Measurements from ENCODE around the gene CAPN15.
"Not testable (repeated sequence)": the region's sequence is repeated elsewhere in the genome, so short reads cannot be mapped to it uniquely, and the experiment has no call there.

The CAPN15 gene

GRCh38 chr16:507527-507926 lies 20.0 kb upstream of the CAPN15 start:
- DNase-seq (ENCODE audit: low spot score): not testable (repeated sequence)

GRCh38 chr16:507996-508395 lies 19.5 kb upstream of the CAPN15 start:
- DNase-seq (ENCODE audit: low spot score): no peak

GRCh38 chr16:508884-509736 lies 18.4 kb upstream of the CAPN15 start:
- DNase-seq (ENCODE audit: low spot score): no peak

- no peak for DNase-seq (ENCODE audit: low spot score)
Measured at GRCh38 chr16:510066-510825, 17.3 kb upstream of the CAPN15 start.

DNA sequence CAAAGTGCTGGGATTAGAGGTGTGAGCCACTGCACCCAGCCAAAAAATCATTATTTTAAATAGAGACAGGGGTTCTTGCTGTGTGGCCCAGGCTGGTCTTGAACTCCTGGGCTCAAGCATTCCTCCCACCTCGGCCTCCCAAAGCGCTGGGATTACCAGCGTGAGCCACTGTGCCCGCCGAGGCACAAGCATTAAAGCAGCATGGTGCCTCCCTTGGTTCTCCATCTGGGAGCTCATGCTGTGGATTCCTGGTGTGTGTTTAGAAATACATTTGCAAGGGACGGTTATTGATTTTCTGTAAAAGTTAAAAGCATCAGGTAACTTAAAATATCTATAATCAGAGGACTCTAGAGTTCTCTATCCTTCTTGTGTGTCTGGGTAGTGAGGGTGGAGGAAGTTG lies 14.7 kb upstream of the CAPN15 start:
- no peak for DNase-seq (ENCODE audit: low spot score)

DNA sequence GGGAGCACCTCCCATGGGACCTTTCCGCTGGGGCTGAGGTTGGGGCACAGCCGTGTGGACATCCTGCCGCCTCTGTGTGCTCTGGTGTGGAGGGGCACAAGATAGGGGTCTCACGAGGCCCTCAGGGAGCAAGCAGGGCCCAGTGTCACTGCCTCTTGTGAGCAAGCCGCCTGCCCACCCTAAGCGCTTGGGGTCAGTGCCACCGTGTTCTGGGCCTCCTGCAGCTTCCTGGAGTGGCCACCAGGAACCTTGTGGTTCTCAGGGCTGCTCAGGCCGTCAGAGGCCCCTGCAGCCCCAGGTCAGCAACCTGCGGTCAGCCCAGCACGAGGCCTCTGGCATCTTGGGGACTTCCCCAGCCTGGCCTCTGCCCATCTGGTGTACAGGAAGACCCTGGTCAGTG lies 13.6 kb upstream of the CAPN15 start:
- DNase-seq (ENCODE audit: low spot score): no peak

DNA sequence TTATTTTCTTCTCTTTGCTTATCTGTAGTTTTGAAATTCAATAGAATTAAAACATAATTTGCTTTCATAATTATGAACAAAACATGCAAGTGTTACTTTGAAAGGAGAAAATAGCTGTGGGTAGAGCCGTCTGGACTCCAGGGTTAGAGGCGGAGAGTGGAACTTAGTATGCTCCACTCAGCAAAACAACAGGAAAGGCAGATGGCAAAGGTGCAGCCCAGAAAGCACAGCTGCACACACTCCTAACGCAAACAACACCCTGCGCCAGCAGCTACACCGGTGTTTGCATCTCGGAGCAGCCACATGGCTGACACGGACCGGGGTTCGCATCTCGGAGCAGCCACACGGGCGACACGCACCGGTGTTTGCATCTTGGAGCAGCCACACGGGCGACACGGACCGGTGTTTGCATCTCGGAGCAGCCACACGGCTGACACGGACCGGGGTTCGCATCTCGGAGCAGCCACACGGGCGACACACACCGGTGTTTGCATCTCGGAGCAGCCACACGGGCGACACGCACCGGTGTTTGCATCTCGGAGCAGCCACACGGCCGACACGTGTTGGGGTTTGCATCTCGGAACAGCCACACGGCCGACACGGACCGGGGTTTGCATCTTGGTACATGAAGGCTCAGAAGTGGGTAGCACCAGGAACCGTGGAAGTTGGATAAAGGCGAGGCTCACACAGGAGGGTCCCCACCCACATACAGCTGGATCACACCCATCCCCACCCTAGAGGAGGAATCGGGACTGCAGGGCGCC lies 12.2 kb upstream of the CAPN15 start:
- DNase-seq (ENCODE audit: low spot score): no peak

DNA sequence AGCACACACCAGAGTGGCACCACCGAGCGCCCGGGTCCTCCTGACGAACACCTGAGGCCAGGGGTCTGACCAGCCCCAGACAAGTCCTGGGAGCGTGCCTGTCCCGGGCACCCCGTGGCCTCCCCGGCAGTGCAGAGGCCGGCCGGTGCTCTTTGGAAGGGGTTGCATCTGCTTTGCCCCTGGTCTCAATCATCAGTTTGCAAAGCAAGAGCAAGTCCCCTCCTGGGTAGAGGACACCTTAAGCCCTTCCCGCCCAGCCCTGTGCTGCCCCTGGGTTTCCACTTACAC lies 11.6 kb upstream of the CAPN15 start:
- DNase-seq (ENCODE audit: low spot score): no peak

GRCh38 chr16:516301-516700 lies 11.2 kb upstream of the CAPN15 start:
- no peak for DNase-seq (ENCODE audit: low spot score)

DNA sequence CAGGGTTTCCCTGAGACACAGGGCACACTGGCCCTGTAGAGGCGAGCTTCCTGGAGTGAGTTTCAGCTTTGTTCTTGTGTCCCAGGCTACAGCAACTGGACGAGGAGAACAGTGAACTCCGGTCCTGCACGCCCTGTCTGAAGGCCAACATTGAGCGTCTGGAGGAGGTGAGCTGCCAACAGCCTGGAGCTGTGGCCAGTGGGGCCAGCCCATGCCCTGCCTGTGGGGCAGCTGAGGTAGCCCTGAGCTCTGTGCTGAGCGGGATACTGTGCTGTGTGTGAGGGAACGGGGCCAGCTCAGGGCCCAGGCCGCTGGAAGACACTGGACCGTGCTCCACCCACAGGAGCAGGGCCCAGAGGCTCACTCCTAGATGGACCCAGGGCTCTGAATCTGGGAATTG lies 8.7 kb upstream of the CAPN15 start:
- DNase-seq (ENCODE audit: low spot score): no peak

- DNase-seq (ENCODE audit: low spot score): no peak
Measured at GRCh38 chr16:519425-519824, 8.1 kb upstream of the CAPN15 start.

DNA sequence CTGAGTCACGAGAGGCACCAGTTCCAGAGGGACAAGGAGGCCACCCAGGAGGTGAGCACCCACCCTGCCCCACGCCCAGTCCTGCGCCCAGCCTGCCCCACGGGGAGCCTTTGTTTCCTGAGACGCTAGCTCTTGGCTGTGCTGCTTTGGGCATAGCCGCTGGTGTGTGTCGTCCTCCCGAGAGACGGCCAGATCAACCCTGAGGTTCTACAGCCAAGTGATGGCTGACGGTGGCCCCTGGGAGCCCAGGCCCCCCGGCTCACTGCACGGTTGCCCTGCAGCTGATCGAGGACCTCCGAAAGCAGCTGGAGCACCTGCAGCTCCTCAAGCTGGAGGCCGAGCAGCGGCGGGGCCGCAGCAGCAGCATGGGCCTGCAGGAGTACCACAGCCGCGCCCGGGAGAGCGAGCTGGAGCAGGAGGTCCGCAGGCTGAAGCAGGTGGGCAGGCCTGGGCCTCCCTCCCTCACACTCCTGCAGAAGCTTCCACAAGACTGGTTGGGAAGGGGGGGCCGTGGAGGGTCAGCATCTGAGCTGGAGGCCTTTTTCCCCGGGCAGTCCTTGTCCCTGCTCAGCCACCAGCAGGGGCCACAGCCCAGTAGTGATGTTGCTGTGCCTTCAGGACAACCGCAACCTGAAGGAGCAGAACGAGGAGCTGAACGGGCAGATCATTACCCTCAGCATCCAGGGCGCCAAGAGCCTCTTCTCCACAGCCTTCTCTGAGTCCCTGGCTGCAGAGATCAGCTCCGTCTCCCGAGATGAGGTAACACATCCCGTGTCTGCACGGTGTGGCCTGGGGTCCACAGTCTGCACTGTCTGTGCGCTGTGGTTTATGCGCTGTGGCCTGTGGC lies 7.4 kb upstream of the CAPN15 start:
- no peak for DNase-seq (ENCODE audit: low spot score)

GRCh38 chr16:520847-521246 lies 6.7 kb upstream of the CAPN15 start:
- no peak for DNase-seq (ENCODE audit: low spot score)

- DNase-seq (ENCODE audit: low spot score): no peak
Measured at GRCh38 chr16:521381-522210, 5.9 kb upstream of the CAPN15 start.

DNA sequence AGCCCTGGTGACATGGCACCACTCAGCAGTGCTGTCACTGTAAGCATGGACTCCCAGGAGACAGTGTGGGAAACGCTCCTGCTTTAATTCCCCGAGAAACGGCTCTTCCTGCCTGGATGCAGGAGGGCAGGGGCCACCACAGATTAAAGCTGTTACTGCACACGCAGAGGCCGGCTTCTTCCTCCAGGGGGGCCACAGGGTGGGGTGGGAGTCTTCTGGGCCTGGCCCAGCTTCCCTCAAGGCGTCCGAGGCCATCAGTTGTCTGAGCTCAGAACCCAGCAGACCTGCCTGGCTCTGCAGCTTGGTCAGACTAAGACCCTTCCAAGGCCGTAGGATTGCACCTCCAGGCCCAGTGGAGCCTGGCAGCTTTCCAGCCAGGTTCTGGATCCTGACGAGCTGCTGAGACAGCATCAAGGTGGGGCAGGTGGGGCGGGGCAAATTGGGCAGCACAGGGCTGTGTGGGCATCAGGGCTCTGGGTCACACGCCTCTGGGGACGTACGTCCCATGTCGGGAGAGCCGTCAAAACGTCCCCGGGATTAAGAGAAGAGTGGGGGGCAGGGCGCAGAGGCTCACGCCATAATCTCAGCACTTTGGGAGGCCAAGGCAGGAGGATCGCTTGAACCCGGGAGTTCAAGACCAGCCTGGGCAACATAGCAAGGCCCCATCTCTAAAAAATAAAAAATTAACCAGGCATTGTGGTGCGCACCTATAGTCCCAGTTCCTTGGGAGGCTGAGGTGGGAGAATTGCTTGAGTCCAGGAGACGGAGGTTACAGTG lies 5.0 kb upstream of the CAPN15 start:
- no peak for DNase-seq (ENCODE audit: low spot score)

- no peak for DNase-seq (ENCODE audit: low spot score)
Measured at GRCh38 chr16:523097-523741, 4.3 kb upstream of the CAPN15 start.

GRCh38 chr16:524274-525040 lies 3.1 kb upstream of the CAPN15 start:
- DNase-seq (ENCODE audit: low spot score): no peak

- no peak for DNase-seq (ENCODE audit: low spot score)
Measured at GRCh38 chr16:525123-525519, 2.4 kb upstream of the CAPN15 start.
